Caco-2 (cell line): ENCODE results near the gene NFATC4. TPM values are rescaled to one million over a fixed set of nuclear protein-coding genes. Genes with fewer than 3 reads are reported as not detected.

ENCODE experiments used
- BruUV-seq: library from RNA; stranded (reverse); fragments of 400-500 nt; replicated peaks from 2 replicates; lab custom pipeline; 2021; lab: Mats Ljungman, UMichigan
- CTCF ChIA-PET: fragments of 300-600 bp; sonication (Branson Sonifier 250); formaldehyde crosslinking; loops from one replicate; lab custom pipeline; 2022; ENCODE audit warnings: antibody characterized with exemption; lab: Charles Lee
- POLR2A ChIA-PET: fragments of 300-600 bp; sonication (Branson Sonifier 250); formaldehyde crosslinking; loops from one replicate; lab custom pipeline; 2022; ENCODE audit warnings: antibody characterized with exemption; lab: Charles Lee
- DNase-seq, 2 experiments: peaks; one replicate each; pipeline versions ENCODE4 v3.0.0 to v3.0.0-alpha.2; 2020 to 2022
- H3K27me3 ChIP-seq: replicated peaks from 2 replicates; pipeline ENCODE4 v1.6.0; 2011; ENCODE audit warnings: low read length; ENCODE audit not compliant: control insufficient read depth, insufficient read depth
- H3K36me3 ChIP-seq: 2 replicates; pipeline ENCODE4 v1.5.1; 2011; ENCODE audit warnings: low read length; ENCODE audit not compliant: control insufficient read depth, insufficient read depth
- H3K4me1 ChIP-seq: fragments of 250-450 bp; sonication (Bioruptor Pico); 2 replicates; pipeline ENCODE4 v1.5.1; 2020; ENCODE audit warnings: mild to moderate bottlenecking
- H3K4me3 ChIP-seq: 2 replicates; pipeline ENCODE4 v1.5.1; 2011; ENCODE audit warnings: low read depth, mild to moderate bottlenecking, control low read depth, low read length
- H3K9me3 ChIP-seq: fragments of 250-450 bp; sonication (Bioruptor Pico); 2 replicates; pipeline ENCODE4 v1.5.1; 2020; ENCODE audit warnings: mild to moderate bottlenecking, moderate library complexity
- H3K27ac Mint-ChIP-seq: one replicate; pipeline ENCODE4 v1.8.0; 2022; ENCODE audit warnings: mixed read lengths; ENCODE audit not compliant: unreplicated experiment
- H3K27me3 Mint-ChIP-seq: one replicate; pipeline ENCODE4 v1.8.0; 2022; ENCODE audit warnings: mixed read lengths; ENCODE audit not compliant: insufficient read depth, unreplicated experiment
- H3K36me3 Mint-ChIP-seq: one replicate; pipeline ENCODE4 v1.8.0; 2022; ENCODE audit warnings: mild to moderate bottlenecking, mixed read lengths; ENCODE audit not compliant: insufficient read depth, unreplicated experiment
- H3K4me1 Mint-ChIP-seq: one replicate; pipeline ENCODE4 v1.8.0; 2022; ENCODE audit warnings: low read depth, mixed read lengths; ENCODE audit not compliant: unreplicated experiment
- H3K4me3 Mint-ChIP-seq: one replicate; pipeline ENCODE4 v1.8.0; 2022; ENCODE audit warnings: mild to moderate bottlenecking, moderate library complexity, mixed read lengths; ENCODE audit not compliant: unreplicated experiment
- H3K9me3 Mint-ChIP-seq: one replicate; pipeline ENCODE4 v1.8.0; 2022; ENCODE audit warnings: mixed read lengths; ENCODE audit not compliant: unreplicated experiment
- CTCF ChIP-seq, 2 experiments: fragments of 200-600 bp in 1 of 2; IDR thresholded peaks; 1 replicate in 1 of 2; 2 replicates in 1 of 2; pipeline versions ENCODE4 v1.5.1 to v1.8.0; 2011 to 2022; ENCODE audit warnings: antibody characterized with exemption in 1 of 2, control low read depth in 1 of 2, inconsistent platforms in 1 of 2, low read depth in 1 of 2, low read length in 1 of 2, mild to moderate bottlenecking in 1 of 2, moderate library complexity in 1 of 2; ENCODE audit not compliant: insufficient read depth in 1 of 2, severe bottlenecking in 1 of 2, unreplicated experiment in 1 of 2
- intact Hi-C: fragments of 100-400 bp; cut with micrococcal nuclease; formaldehyde crosslinking; loops from one replicate; pipeline ENCODE4 v1.10.0; 2022; ENCODE audit not compliant: unreplicated experiment
- total RNA-seq: library from RNA; stranded (reverse); gene quantifications from 2 replicates; pipeline ENCODE4 v1.2.3, GENCODE V29; 2022

The NFATC4 gene
- total RNA-seq, 1 experiment from 2014 or later, result 0.88 TPM

GRCh38 chr14:24425704-24426103 lies 57.7 kb downstream of the NFATC4 start:
- intact Hi-C loops, result no loop called here
- Mint-ChIP-seq H3K4me3 (no peak overlapping the region), H3K36me3 (no peaks in the 10 kb centered on the region), H3K9me3 (no peaks in the 10 kb centered on the region), H3K27me3 (no peaks in the 10 kb centered on the region), H3K4me1 (peaks cover 25% of the 10 kb centered on the region), H3K27ac (no peak overlapping the region)
- BruUV-seq, result no TSS peak
- Histone ChIP-seq H3K4me1 (peaks cover 67% of the 10 kb centered on the region), H3K9me3 (no peaks in the 10 kb centered on the region), H3K27me3 (no peaks in the 10 kb centered on the region), H3K36me3 (no peaks in the 10 kb centered on the region), H3K4me3 (no peak overlapping the region)
- ChIA-PET POLR2A (no interaction called here), CTCF (no interaction called here)
- DNase-seq, result no peak
- no peak for TF ChIP-seq CTCF (IDR thresholded peaks at IDR 0.05; ENCODE audit: insufficient read depth in 1 of 2, low read depth in 1 of 2, low read length in 1 of 2, severe bottlenecking in 1 of 2, unreplicated experiment in 1 of 2)

GRCh38 chr14:24426150-24426911 lies 58.3 kb downstream of the NFATC4 start:
- no peaks in the 10 kb centered on the region for H3K9me3 Mint-ChIP-seq
- peak overlapping the region; percentile 27 for H3K27ac Mint-ChIP-seq
- Histone ChIP-seq H3K4me3 (no peak overlapping the region), H3K9me3 (no peaks in the 10 kb centered on the region), H3K27me3 (no peaks in the 10 kb centered on the region), H3K36me3 (no peaks in the 10 kb centered on the region), H3K4me1 (peaks cover 73% of the 10 kb centered on the region)
- TSS peak; percentile 34 for BruUV-seq
- ChIA-PET CTCF (interaction anchor here (1.0 to 2.3 kb wide), 5 partner anchors 10 to 94 kb away, joined by 3 to 23 read pairs (median 5); no protein-coding TSS in a partner anchor), POLR2A (interaction anchor here (0.5 to 1.0 kb wide), 3 partner anchors 15 to 167 kb away, joined by 3 to 8 read pairs (median 3); no protein-coding TSS in a partner anchor)
- intact Hi-C loops, result no loop called here
- no peak for DNase-seq
- H3K36me3 Mint-ChIP-seq, result no peaks in the 10 kb centered on the region
- peaks cover 25% of the 10 kb centered on the region for H3K4me1 Mint-ChIP-seq
- no peaks in the 10 kb centered on the region for H3K27me3 Mint-ChIP-seq
- no peak for TF ChIP-seq CTCF (IDR thresholded peaks at IDR 0.05; ENCODE audit: insufficient read depth in 1 of 2, low read depth in 1 of 2, low read length in 1 of 2, severe bottlenecking in 1 of 2, unreplicated experiment in 1 of 2)
- H3K4me3 Mint-ChIP-seq, result peak overlapping the region; percentile 22

- peak; percentile 75 to 88 for DNase-seq
- ChIA-PET POLR2A (interaction anchor here (0.5 to 1.0 kb wide), 4 partner anchors 15 to 168 kb away, joined by 3 to 8 read pairs (median 3); no protein-coding TSS in a partner anchor), CTCF (interaction anchor here (1.0 to 2.3 kb wide), 5 partner anchors 9 to 94 kb away, joined by 3 to 23 read pairs (median 5); no protein-coding TSS in a partner anchor)
- no peak overlapping the region for H3K4me3 ChIP-seq
- peaks cover 6% of the 10 kb centered on the region for H3K36me3 Mint-ChIP-seq
- H3K4me1 Mint-ChIP-seq, result peaks cover 31% of the 10 kb centered on the region
- H3K36me3 ChIP-seq, result no peaks in the 10 kb centered on the region
- no TSS peak for BruUV-seq
- no peaks in the 10 kb centered on the region for H3K9me3 ChIP-seq
- H3K9me3 Mint-ChIP-seq, result no peaks in the 10 kb centered on the region
- peak overlapping the region; percentile 22 for H3K4me3 Mint-ChIP-seq
- H3K27me3 ChIP-seq, result no peaks in the 10 kb centered on the region
- no peak for TF ChIP-seq CTCF (IDR thresholded peaks at IDR 0.05; ENCODE audit: insufficient read depth in 1 of 2, low read depth in 1 of 2, low read length in 1 of 2, severe bottlenecking in 1 of 2, unreplicated experiment in 1 of 2)
- H3K27ac Mint-ChIP-seq, result peak overlapping the region; percentile 27
- H3K27me3 Mint-ChIP-seq, result no peaks in the 10 kb centered on the region
- intact Hi-C loops, result loop anchor here (1.0 kb wide), 1 partner anchor 60 kb away; no protein-coding TSS in a partner anchor
- H3K4me1 ChIP-seq, result peaks cover 76% of the 10 kb centered on the region
Measured at GRCh38 chr14:24426912-24427536, 59.0 kb downstream of the NFATC4 start.
